ENCODE data around the gene SOD3. TPM values are rescaled to one million over a fixed set of nuclear protein-coding genes. Genes with fewer than 3 reads are reported as not detected.

The SOD3 gene
- total RNA-seq, 1 experiment from 2014 or later, result 112 TPM

Other genes starting within 250 kb of the SOD3 start
- 159 and 170 TPM in 2 replicates for gene DHX15, start 211.0 kb upstream of the SOD3 start, total RNA-seq (2014; rRNA removed; shearing (Covaris generic); ENCODE audit: low replicate concordance)
- 5.5 and 6.2 TPM in 2 replicates for gene CCDC149, start 117.5 kb downstream of the SOD3 start, total RNA-seq (2014; rRNA removed; shearing (Covaris generic); ENCODE audit: low replicate concordance)
- not detected in 2 replicates for gene LGI2, start 235.4 kb downstream of the SOD3 start, total RNA-seq (2014; rRNA removed; shearing (Covaris generic); ENCODE audit: low replicate concordance)